NCI-H524 (cell line): Measurements from ENCODE around the gene DUSP15.
"Not testable (repeated sequence)": the region's sequence is repeated elsewhere in the genome, so short reads cannot be mapped to it uniquely, and the experiment has no call there.

Source experiments
- DNase-seq, 2 experiments: peaks; one replicate each; lab custom pipeline; 2025; lab: John Stamatoyannopoulos, UW

The DUSP15 gene

GRCh38 chr20:31822421-31823330 is 47.7 kb downstream of the DUSP15 start:
- peak; percentile 81 to 83 for DNase-seq

DNA sequence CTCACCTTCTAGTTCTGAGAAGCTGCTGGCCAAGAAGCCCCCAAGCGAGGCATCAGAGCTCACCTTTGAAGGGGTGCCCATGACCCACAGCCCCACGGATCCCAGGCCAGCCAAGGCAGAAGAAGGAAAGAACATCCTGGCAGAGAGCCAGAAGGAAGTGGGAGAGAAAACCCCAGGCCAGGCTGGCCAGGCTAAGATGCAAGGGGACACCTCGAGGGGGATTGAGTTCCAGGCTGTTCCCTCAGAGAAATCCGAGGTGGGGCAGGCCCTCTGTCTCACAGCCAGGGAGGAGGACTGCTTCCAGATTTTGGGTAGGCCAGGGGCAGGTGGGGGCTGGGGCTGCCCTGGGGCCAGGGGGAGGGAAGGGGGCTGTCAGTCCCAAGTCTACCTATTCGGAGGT is 48.9 kb downstream of the DUSP15 start:
- DNase-seq = no peak

GRCh38 chr20:31820228-31820627 is 50.1 kb downstream of the DUSP15 start:
- no peak for DNase-seq

GRCh38 chr20:31819083-31819784 is 51.1 kb downstream of the DUSP15 start, which contains the start of gene MYLK2:
Gene MYLK2, plus strand, starts transcription at chr20:31819356. Its CDS starts 225 bp downstream, at chr20:31819581.
- peak; percentile 78 to 84 for DNase-seq

GRCh38 chr20:31818376-31818908 is 51.9 kb downstream of the DUSP15 start:
- DNase-seq = no peak

GRCh38 chr20:31817461-31817860 is 52.9 kb downstream of the DUSP15 start:
- no peak for DNase-seq

GRCh38 chr20:31816221-31816620 is 54.1 kb downstream of the DUSP15 start:
- no peak for DNase-seq

- peak; percentile 30 to 44 for DNase-seq
Observed at GRCh38 chr20:31815408-31816188, 54.7 kb downstream of the DUSP15 start.

DNA sequence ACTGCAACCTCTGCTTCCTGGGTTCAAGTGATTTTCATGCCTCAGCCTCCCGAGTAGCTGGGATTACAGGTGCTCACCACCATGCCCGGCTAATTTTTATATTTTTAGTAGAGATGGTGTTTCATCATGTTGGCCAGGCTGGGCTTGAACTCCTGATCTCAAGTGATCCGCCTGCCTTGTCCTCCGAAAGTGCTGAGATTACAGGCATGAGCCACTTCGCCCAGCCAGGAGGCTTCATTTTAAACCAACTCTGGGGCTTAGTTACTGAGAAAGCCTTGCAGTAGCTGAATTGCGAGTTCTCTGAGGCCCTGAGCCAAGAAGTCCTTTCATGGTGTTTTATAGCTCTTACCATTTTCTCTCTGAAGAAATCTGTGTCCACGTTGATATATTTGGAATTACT is 56.2 kb downstream of the DUSP15 start:
- not testable (repeated sequence) for DNase-seq

GRCh38 chr20:31813611-31814010 is 56.7 kb downstream of the DUSP15 start:
- no peak for DNase-seq

DNA sequence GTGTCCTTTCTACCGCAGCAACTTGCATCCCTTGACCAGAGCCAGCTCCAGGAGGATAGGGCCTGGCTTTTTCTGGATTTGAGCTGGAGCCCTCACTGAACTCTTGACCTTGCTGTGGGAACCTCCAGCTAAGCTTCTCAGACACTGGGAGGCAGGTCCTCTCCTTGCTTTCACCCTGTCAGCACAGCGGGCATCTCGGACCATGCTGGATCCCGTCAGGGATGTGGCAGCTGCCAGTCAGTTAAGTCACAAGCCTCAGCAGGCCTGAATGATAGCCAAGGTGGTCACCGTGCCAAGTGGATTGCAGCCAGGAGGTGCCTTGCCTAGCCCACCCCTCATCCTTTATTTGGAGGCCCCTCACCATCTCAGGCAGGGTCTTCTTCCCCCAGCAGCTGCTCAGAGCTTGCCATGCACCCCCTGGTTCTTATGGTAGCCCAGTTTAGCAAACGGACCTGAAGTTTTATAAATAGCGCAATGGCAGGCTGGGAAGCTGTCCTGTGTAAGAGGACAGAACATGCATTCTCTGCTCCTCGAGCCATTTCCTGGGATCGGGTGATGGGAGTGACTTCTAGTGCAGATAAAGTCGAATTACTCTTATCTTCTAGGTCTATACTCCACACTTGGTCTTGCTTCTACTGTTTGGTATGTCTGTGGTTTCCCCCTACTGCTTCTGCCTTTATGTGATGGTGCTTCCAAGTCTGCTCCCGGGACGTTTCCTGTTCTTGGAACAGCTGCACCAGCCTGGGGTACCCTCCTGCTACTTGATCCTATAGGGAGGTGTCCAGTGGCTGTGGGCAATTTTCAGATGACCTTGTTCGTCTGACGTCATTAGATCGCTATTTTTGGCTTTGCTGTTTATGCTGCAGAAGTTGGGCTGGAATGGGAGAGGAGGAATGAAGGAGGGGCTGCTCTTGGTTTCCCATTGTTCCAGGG is 58.3 kb downstream of the DUSP15 start:
- DNase-seq = no peak

DNA sequence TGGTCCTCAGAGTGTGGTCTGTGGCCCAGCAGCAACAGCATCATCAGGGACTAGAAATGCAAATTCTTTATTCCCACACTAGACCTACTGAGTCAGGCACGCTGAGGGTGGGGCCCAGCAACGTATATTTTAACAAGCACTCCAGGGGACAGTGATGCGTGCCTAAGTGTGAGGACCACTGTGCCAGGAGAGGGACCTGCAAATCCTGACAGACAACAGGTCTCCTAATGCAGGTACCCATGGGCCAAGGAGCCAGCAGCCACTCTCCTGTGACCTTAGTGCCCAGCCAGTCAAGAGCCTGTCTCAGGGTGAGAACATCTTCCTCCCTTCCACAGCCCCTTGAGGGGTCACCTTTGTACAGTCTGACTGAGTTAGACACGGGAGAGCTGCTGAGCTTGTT is 59.1 kb downstream of the DUSP15 start:
- DNase-seq = no peak
